Activated gamma-delta T cell (primary cell): ENCODE data around the gene NDUFAF2.
"Not testable (repeated sequence)": the region's sequence is repeated elsewhere in the genome, so short reads cannot be mapped to it uniquely, and the experiment has no call there.

Experiments used
- DNase-seq: peaks from one replicate; lab custom pipeline; 2025; lab: John Stamatoyannopoulos, UW

The NDUFAF2 gene

DNA sequence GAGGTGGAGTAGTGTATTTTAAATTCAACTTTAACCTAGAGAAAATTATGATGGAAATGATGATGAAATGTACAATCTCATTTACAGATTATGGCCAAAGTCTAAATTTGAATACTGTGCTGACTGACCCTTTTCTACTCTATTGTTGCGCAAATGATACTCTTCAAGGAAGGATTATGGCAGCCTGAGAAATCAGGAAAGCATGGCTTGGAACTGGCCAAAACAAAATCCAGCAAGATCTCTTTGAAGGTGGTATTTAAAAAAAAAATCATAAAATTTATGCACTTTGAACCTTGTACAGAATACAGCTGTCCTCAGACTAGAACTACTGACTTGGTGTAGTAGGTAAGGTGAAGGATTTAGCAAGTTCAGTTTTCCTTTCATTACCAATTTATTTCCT, 105.3 kb downstream of the NDUFAF2 start:
- no peak for DNase-seq

DNA sequence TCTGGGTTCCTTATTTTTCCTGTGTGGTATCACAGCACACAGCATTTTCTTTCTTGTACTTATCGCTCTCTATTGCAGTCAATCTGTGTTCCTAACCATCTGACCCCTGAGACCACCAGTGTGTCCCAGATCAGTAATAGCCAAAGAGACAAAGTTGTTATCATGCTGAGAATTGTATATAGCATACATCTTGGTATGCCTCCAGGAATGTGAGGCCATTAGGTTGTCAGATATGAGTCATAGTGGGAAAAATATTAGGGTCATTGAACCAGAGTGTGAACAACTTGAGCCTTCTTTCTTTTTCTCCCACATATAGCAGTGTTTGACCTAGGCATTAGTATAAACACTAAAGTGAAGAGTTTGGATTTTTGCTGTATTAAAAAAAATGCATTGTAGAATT, 106.3 kb downstream of the NDUFAF2 start:
- DNase-seq, result no peak

DNA sequence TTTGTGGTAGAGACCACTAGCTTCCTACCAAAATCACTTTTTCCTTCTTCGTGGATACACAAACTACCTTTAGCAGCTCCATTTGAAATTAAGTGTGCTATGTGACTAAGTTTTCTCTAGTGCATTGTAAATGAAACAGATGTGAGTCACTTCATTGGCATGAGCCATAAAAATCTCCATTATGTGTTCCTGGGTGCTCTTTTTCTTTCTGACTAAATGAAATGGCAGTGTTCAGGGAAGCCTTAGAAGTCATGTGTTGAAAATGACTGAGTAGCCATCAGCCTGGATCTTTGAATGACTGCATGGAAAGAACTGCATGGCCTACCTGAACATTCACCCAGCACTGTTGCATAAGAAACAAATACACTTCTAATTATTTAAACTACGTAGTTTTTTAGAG, 107.9 kb downstream of the NDUFAF2 start:
- DNase-seq, result no peak

DNA sequence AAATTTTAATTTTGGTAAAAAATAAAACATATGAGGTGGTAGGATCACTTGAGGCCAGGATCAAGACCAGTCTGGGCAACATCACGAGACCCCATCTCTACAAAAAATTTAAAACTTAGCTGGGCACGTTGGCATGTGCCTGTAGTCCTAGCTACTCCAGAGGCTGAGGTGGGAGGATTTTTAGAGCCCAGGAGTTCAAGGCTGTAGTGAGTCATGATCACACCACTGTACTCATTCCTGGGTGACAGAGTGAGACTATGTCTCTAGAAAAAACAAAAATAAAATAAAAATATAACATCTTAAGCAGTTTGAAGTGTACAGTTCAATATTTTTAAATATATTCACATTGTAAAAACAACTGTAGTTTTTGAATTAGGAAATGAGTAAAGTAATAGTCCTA, 108.9 kb downstream of the NDUFAF2 start:
- DNase-seq, result no peak

DNA sequence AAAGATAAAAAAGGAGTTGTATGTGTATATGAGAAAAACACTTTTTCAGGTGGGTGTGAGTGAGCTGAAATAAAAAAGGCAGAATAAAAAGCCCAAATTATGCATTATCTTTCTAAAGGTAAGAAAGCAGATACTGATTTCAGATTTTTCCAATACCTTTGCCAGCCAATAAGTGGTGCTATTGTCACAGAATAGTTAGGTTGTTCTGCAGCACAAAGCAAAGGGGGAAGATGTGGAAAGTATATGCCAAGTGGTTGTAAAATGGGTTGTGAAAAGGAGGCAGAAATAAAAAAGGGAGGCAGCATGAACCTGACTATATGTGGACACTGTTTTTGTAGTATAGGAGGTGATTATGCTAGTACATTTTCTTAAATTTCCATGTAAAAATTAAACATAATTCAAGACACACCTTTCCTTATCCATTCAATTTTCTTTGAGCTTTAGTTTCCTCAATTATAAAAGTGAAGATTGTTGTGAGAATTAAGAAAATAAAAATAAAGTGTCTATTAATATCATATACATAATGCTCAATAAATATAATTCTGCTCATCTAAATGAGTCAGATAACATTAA, 110.5 kb downstream of the NDUFAF2 start:
- no peak for DNase-seq

DNA sequence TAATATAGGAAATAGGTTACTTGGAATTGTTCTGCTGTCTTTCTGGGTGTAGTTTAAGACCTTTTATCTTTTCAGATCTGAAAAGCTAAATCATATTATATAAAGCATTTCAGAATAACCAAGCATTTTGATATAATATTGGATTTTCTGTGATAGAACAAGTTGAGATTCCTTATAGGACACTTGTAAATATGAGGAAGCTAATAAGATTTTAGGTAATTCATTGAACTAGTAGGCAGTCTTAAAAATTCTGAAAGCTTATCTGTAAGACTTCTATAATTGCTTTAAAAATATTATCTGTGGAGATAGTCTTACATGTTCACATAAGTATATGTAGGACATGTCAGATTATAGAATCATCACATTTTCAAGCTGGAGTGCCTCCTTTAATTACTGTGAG, 114.5 kb downstream of the NDUFAF2 start:
- no peak for DNase-seq

DNA sequence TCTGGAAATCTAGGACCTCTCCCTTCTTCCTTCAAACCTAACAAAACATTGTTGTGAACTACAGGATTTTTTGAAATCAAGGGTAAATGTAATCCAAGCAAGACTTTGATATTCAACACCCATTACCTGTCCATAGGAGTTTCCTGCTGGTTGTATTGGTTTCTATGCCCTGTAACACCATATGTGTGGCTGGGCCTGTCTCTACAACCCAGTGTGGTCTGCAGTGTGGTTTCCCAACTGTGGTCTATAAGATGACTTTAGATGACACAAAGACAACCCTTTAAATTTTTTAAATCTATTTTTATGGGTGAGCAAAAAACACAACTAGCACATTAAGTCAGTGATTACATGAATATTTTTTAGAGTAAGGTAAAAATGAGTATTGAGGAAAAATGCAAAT, 124.1 kb downstream of the NDUFAF2 start:
- no peak for DNase-seq

DNA sequence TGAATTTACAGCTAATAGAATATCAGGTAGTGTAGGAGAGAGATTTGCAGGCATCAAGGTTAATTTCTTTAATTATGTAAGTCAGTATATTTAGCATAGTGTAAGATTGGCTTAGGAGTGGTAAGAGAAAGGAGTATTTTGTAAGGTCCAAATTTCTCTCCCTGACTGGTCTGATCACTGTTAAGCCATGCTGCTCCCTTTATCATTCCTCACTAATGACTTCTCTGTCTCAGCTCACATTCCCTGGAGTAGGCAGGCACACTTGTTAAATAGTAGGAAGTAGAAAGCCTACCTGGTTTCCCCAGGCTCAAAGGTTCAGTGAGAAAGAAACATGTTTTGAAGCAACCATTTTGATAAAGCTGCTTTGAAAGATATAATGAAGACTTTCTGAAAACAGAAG, 126.5 kb downstream of the NDUFAF2 start:
- DNase-seq, result no peak

DNA sequence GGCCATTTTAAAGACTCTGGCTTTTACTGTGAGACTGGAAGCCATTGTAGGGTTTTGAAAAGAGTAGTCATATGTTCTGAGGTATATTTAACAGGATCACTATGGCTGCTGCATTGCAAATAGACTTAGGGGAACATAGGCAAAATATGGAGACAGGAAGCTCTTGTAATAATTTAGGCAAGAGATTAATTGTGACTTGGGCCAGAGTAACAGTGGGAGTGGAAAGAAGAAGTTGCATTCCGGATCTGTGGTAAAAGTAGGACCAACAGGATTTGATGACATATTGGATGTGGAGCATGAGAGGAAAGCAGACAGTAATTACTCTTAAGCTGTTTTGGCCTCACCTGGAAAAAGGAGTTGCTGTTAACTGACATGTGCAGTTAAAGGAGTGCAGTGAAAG, 131.6 kb downstream of the NDUFAF2 start:
- no peak for DNase-seq

DNA sequence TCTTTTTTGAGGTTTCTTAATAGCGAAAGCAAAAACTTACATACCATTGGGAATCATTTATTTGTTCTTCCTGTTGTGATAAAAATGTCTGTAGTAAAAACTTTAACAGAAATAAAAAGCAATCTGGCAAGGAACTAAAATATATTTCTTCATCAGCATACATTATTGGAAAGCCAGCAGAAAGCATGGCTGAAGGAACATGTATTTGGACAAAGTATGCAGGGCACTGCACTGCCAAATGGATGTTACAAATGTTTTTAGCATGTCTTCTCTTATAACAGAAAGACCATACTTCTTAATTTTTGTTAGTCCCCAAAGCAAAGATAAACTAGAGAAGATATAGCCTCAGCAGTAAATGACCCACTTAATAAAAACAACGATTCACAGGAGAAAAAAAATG, 136.7 kb downstream of the NDUFAF2 start:
- DNase-seq, result no peak

DNA sequence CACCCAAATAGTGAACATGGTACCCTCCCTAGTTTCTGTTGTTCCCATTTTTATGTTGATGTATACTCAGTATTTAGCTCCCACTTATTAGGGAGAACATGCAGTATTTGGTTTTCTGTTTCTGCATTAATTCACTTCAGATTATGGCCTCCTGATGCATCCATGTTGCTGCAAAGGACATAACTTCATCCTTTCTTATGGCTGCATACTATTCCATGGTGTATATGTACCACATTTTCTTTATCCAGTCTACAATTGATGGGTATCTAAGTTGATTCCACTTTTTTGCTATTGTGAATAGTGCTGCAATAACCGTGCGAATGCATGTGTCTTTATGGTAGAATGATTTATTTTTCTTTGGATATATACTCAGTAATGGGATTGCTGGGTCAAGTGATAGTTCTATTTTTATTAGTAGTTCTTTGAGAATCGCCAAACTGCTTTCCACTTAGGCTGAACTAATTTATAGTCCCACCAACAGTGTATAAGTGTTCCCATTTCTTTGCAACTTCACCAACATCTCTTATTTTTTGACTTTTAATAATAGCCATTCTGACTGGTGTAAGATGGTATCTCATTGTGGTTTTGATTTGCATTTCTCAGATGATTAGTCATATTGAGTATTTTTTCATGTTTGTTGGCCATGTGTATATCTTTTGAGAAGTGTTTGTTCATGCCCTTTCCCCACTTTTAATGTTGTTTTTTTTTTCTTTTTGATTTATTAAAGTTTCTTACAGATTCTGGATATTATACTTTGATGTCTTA, 137.7 kb downstream of the NDUFAF2 start:
- DNase-seq, result no peak

DNA sequence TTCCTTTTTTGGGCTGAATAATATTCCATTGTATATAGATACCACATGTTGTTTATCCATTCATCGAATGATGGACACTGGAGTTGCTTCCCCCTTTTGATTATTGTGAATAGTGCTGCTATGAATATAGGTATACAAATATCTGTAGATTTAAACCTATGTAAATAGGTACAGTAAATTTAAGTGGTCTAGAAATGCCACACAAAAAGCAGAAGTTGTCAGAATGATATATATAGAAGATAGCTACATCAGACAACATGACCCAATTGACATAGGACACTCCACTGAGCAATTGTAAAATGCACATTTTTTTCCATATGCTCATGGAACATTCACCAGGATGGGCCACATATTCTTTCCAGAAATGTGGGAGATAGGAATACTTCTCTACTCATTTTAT, 139.7 kb downstream of the NDUFAF2 start:
- no peak for DNase-seq

DNA sequence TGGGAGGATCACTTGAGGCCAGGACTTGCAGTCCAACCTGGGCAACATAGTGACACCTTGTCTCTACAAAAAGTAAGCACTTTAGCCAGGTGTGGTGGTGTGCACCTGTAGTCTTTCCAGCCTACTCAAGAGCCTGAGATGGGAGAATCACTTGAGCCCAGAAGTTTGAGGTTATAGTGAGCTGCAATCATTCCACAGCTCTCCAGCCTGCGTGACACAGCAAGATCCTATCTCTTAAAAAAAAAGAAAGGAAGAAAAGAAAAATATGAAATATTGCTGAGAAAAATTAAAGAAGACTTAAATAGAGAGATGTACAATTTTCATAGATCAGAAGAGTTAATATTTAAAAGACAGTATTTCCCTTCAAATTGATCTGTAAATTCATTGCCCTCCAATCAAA, 140.9 kb downstream of the NDUFAF2 start:
- no peak for DNase-seq

DNA sequence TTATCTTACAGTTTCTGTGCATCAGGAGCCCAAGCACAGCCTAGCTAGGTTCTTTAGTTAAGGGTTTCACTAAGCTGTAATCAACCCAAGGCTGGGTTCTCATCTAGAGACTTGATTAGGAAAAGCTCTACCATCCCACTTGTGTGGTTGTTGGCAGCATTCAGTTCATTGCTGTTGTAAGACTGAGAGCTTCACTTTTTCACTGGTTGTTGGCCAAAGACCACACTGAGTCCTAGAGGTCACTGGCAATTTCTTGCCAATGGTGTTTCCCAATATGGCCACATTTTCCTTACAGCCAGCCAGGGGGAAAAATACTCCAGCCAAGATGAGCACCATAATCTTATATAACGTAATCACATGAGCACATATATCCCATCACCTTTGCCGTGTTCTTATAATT, 142.9 kb downstream of the NDUFAF2 start:
- no peak for DNase-seq

DNA sequence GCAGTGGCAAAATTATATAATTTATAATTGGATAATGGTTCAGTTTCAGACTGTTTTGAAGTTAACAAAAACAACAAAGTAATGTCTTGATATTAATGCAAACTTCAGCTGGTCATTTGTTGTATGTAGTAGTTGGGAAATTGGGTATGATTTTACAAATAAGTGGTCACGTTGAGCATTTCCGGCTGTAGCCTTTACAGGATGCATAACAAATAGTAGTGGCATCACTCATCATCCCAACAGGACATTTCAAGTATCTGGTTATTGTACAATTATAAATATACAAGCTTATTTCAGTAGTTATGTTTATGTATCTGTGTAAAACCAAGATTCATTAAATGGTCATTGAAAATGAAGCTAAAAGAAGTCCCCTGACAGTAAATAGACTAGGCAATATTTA, 144.3 kb downstream of the NDUFAF2 start:
- DNase-seq, result no peak

DNA sequence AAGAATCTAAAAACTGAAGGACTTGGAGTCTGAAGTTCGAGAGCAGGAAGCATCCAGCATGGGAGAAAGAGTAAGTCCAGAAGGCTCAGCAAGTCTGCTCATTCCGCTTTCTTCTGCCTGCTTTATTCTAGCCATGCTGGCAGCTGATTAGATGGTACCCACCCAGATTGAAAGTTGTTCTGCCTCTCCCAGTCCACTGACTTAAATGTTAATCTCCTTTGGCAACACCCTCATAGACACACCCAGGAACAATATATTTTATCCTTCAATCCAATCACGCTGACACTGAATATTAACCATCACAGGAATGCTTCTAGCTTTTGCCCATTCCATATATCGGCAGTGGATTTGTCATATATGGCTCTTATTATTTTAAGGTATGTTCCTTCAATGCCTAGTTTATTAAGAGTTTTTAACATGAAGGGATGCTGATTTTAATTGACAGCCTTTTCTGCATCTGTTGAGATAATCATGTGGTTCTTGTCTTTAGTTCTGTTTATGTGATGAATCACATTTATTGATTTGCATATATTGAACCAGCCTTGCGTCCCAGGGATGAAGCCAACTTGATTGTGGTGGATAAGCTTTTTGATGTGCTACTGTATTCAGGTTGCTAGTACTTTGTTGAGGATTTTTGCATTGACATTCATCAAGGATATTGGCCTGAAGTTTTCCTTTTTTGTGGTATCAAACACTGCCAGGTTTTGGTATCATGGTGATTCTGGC, 148.2 kb downstream of the NDUFAF2 start:
- not testable (repeated sequence) for DNase-seq

DNA sequence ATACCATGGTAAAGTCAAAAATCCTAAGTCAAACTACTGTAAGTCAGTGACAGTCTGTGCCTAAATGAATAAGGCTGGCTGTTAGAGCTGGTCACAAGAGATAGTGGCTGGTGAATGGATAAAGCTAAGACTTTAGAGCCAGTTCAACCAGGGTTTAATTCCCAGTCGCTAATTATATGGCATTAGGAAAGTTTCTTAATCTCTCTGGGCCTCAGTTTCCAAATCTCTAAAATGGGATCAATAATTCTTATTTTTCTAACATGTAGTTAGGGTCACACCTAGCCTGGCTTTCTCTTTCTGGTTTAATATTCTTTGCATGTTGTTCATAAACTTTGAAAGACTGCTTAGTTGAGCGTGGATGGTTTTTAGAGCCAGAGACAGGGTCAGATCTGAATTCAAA, 152.5 kb downstream of the NDUFAF2 start:
- DNase-seq, result no peak

DNA sequence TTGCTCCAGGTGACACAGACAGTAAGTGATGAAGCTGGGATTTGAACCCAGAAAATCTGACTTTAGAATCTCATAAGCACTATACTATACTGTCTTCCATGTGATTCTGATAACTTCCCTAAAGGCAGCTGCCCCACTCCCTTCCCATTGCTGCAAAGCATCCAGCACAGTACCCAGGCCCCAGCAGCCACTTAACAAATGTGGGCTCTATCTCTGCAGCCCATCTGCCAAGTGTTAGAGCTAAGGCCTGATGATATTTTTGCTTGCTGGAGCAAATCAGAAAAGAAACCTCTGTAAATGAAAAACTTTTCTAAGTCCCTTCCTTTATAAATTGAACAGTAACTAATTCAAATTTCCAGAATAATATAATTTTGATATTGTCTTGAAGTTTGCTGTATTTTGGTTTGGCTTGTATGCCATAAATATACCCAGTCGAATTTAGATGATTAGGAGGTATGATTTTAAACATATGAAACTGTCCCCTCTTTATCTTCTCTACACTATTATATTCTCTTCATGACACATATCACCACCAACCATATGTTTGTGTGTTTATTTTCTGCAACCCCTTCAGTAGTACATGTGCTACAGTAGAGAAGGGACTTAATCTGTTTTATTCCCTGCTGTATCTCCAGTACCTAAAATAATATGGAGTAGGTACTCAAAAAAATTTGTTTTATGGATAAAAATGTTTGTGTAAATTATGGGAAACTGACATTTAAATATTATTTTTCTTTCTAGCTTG, 153.4 kb downstream of the NDUFAF2 start:
- DNase-seq, result no peak

DNA sequence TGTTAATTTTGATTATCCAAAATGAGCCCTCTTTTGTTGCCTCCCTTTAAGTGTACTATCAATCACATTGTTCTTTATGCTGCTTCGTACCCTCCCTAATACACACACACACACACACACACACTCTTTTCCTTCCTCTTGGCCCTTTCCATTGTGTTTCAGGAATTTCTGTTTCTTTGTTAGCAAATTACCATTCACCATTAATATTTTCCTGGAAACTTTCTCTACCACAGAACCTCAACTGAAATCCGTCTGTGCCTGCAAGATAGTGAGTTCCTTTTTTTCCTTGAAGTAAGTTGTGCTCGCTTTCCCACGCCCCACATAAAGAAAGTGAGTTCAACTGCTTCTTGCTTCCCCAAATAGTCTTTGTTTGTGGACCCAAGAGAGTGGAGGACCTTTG, 155.4 kb downstream of the NDUFAF2 start:
- no peak for DNase-seq

DNA sequence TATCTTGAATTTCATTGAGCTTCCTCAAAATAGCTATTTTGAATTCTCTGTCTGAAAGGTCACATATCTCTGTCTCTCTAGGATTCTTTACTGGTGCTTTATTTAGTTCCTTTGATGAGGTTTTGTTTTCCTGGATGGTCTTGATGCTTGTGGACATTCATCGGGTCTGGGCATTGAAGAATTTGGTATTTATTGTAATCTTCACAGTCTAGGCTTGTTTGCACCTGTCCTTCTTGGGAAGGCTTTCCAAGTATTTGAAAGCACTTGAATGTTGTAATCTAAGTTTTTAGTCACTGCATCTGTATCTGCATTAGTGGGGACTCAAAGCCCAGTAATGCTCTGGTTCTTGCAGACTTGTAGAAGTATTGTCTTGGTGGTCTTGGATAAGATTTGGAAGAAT, 169.4 kb downstream of the NDUFAF2 start:
- DNase-seq, result no peak

DNA sequence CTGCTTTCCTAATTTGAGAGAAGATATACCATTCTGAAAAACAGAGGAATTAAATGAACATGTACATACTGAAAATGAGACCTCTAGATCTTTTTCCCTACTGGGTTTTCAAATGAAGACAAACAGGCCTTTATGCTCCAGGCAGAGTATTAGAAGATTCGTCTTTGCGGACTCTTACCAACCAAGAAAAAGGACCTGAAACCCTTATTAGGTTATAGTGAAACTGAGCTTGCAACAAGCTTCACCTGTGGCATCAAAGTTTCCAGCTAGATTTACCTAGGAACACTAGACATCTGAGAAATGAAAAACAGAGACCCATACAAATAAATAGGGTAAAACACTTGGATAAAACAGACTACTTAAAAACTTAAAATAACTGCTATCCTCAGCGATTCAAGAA, 171.0 kb downstream of the NDUFAF2 start:
- DNase-seq, result no peak

DNA sequence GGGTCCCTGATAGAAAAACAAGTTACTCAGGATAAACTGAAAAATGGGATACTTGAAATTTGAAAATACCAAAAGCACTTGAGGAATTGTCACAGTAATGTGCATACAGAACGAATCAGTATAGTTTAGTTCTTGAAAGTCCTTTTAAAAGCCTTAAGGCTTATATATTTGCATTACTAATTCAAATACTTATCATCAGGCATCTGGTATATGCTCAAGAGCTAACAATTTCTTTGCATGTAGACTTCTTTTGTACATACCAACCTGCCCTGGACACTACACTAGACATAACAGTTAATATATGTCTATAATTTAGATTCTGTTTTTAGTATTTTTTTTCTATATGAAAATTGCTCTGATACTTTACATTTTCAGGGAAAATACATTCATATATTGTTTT, 174.1 kb downstream of the NDUFAF2 start:
- DNase-seq, result no peak

DNA sequence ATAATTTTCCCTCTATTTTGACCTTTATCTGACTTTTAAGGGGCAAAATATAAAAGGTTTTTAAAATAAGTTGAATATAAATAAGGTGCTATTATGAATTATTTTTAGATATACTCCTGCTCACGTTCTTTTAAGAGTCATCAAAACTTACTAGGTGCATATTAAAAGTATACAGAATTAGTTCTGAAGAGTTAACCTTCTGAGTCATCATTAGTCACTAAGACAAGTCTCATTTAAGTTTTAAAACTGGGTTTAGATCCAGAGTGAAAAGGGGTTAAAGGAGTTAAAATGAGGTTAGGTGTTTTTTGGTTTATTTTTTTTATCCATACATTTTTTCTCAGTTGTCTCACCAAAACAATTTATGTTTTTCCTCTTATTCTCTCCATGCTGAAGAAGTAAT, 175.5 kb downstream of the NDUFAF2 start:
- DNase-seq, result no peak
